ENCODE results near the gene GPR150.

The GPR150 gene

GRCh38 chr5:95609711-95610110, 10.2 kb upstream of the GPR150 start:
- 91 to 100% methylated on average over 2 to 3 of the region's 3 CpGs for WGBS, 2 experiments (ENCODE audit: insufficient coverage in 2 of 2)
- Histone ChIP-seq H3K27ac (ENCODE audit: low read depth, low read length, severe bottlenecking) (no peak overlapping the region), H3K36me3 (ENCODE audit: control insufficient read depth, insufficient read depth, low read length) (no peaks in the 10 kb centered on the region), H3K4me1 (ENCODE audit: control insufficient read depth, insufficient read depth, low read length, poor library complexity, severe bottlenecking) (no peaks in the 10 kb centered on the region), H3K4me3 (ENCODE audit: extremely low read depth, insufficient read depth, low read length, poor library complexity, severe bottlenecking) (no peak overlapping the region), H3K9me3 (ENCODE audit: control insufficient read depth, low read length) (peaks cover 7% of the 10 kb centered on the region)

DNA sequence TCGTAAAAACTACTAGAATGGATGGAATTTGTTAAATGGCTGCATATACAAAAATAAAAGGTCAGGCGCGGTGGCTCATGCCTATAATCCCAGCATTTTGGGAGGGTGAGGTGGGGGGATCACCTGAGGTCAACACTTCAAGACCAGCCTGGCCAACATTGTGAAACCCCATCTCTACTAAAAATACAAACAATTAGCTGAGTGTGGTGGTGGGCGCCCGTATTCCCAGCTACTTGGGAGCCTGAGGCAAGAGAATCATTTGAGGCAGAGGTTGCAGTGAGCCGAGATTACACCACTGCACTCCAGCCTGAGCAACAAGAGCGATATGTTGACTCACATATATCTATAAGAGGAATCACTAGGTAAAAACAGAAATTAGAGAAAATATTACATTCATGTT, 9.3 kb upstream of the GPR150 start:
- Histone ChIP-seq H3K27ac (ENCODE audit: low read depth, low read length, severe bottlenecking) (no peak overlapping the region), H3K9me3 (ENCODE audit: control insufficient read depth, low read length) (peaks cover 7% of the 10 kb centered on the region), H3K4me3 (ENCODE audit: extremely low read depth, insufficient read depth, low read length, poor library complexity, severe bottlenecking) (no peak overlapping the region), H3K4me1 (ENCODE audit: control insufficient read depth, insufficient read depth, low read length, poor library complexity, severe bottlenecking) (no peaks in the 10 kb centered on the region), H3K36me3 (ENCODE audit: control insufficient read depth, insufficient read depth, low read length) (no peaks in the 10 kb centered on the region)
- 86 to 90% methylated on average over 1 to 2 of the region's 7 CpGs for WGBS, 2 experiments (ENCODE audit: insufficient coverage in 2 of 2)

- WGBS, 2 experiments (ENCODE audit: insufficient coverage in 2 of 2), result 100% methylated on average over 1 of the region's 3 CpGs; no CpG with 5 or more reads in 1 of the 2 experiments
- H3K4me1 ChIP-seq (ENCODE audit: control insufficient read depth, insufficient read depth, low read length, poor library complexity, severe bottlenecking), result no peaks in the 10 kb centered on the region
- peaks cover 7% of the 10 kb centered on the region for H3K9me3 ChIP-seq (ENCODE audit: control insufficient read depth, low read length)
- no peak overlapping the region for H3K4me3 ChIP-seq (ENCODE audit: extremely low read depth, insufficient read depth, low read length, poor library complexity, severe bottlenecking)
- H3K36me3 ChIP-seq (ENCODE audit: control insufficient read depth, insufficient read depth, low read length), result no peaks in the 10 kb centered on the region
- no peak overlapping the region for H3K27ac ChIP-seq (ENCODE audit: low read depth, low read length, severe bottlenecking)
Observed at GRCh38 chr5:95611396-95611795, 8.5 kb upstream of the GPR150 start.

DNA sequence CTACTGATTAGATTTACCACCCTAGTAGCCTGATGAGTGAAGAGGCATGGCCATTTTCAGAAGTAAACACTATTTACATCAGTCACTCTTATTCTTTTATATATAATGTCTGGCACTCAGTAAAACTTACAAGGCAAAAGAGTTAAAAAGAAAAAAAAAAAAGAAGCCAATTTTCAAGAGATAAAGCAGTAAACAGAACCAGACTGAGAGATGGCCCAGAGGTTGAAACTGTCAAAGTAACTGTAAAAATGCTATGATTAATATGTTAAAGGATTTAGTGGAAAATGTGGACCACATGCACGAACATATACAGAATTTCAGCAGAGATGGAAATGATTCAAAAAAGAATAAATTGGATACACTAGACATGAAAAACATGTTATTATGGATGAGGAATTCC, 6.4 kb upstream of the GPR150 start:
- Histone ChIP-seq H3K9me3 (ENCODE audit: control insufficient read depth, low read length) (peaks cover 7% of the 10 kb centered on the region), H3K4me3 (ENCODE audit: extremely low read depth, insufficient read depth, low read length, poor library complexity, severe bottlenecking) (no peak overlapping the region), H3K4me1 (ENCODE audit: control insufficient read depth, insufficient read depth, low read length, poor library complexity, severe bottlenecking) (no peaks in the 10 kb centered on the region), H3K27ac (ENCODE audit: low read depth, low read length, severe bottlenecking) (no peak overlapping the region), H3K36me3 (ENCODE audit: control insufficient read depth, insufficient read depth, low read length) (no peaks in the 10 kb centered on the region)
- WGBS, 2 experiments (ENCODE audit: insufficient coverage in 2 of 2), result 100% methylated on average over 1 of the region's 1 CpG; no CpG with 5 or more reads in 1 of the 2 experiments

- WGBS, 2 experiments (ENCODE audit: insufficient coverage in 2 of 2), result 100% methylated on average over 1 of the region's 1 CpG
- no peaks in the 10 kb centered on the region for H3K36me3 ChIP-seq (ENCODE audit: control insufficient read depth, insufficient read depth, low read length)
- no peak overlapping the region for H3K4me3 ChIP-seq (ENCODE audit: extremely low read depth, insufficient read depth, low read length, poor library complexity, severe bottlenecking)
- H3K4me1 ChIP-seq (ENCODE audit: control insufficient read depth, insufficient read depth, low read length, poor library complexity, severe bottlenecking), result peaks cover 4% of the 10 kb centered on the region
- peaks cover 7% of the 10 kb centered on the region for H3K9me3 ChIP-seq (ENCODE audit: control insufficient read depth, low read length)
- no peak overlapping the region for H3K27ac ChIP-seq (ENCODE audit: low read depth, low read length, severe bottlenecking)
Observed at GRCh38 chr5:95615164-95615467, 4.8 kb upstream of the GPR150 start.

DNA sequence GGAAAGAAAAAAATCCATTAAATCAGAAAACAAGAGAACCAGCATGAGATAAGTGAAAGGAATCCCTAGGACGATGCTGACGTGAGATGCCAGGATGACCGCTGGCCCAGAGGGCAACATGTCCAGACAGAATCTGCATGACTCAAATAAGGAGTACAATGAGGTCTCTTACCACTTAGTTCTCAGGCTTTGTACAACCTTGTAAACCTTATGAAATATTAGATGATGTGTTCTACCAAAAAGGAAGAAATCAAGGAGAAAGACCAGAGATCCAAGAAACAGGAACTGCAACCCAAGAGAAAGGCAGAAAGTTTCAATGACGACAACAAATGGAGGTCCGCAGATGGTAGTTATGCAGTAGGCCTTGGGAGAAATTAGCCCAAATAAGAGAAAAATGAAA, 2.8 kb upstream of the GPR150 start:
- H3K4me3 ChIP-seq (ENCODE audit: extremely low read depth, insufficient read depth, low read length, poor library complexity, severe bottlenecking), result no peak overlapping the region
- H3K27ac ChIP-seq (ENCODE audit: low read depth, low read length, severe bottlenecking), result no peak overlapping the region
- peaks cover 7% of the 10 kb centered on the region for H3K9me3 ChIP-seq (ENCODE audit: control insufficient read depth, low read length)
- H3K4me1 ChIP-seq (ENCODE audit: control insufficient read depth, insufficient read depth, low read length, poor library complexity, severe bottlenecking), result peaks cover 12% of the 10 kb centered on the region
- H3K36me3 ChIP-seq (ENCODE audit: control insufficient read depth, insufficient read depth, low read length), result no peaks in the 10 kb centered on the region
- WGBS, 2 experiments (ENCODE audit: insufficient coverage in 2 of 2), result 78 to 91% methylated on average over 4 to 5 of the region's 5 CpGs

GRCh38 chr5:95619096-95619495, 791 bp upstream of the GPR150 start:
- H3K27ac ChIP-seq (ENCODE audit: low read depth, low read length, severe bottlenecking), result no peak overlapping the region
- no peaks in the 10 kb centered on the region for H3K36me3 ChIP-seq (ENCODE audit: control insufficient read depth, insufficient read depth, low read length)
- peaks cover 12% of the 10 kb centered on the region for H3K4me1 ChIP-seq (ENCODE audit: control insufficient read depth, insufficient read depth, low read length, poor library complexity, severe bottlenecking)
- H3K9me3 ChIP-seq (ENCODE audit: control insufficient read depth, low read length), result no peaks in the 10 kb centered on the region
- no peak overlapping the region for H3K4me3 ChIP-seq (ENCODE audit: extremely low read depth, insufficient read depth, low read length, poor library complexity, severe bottlenecking)
- WGBS, 2 experiments (ENCODE audit: insufficient coverage in 2 of 2), result 82% methylated on average over 2 of the region's 4 CpGs; no CpG with 5 or more reads in 1 of the 2 experiments

DNA sequence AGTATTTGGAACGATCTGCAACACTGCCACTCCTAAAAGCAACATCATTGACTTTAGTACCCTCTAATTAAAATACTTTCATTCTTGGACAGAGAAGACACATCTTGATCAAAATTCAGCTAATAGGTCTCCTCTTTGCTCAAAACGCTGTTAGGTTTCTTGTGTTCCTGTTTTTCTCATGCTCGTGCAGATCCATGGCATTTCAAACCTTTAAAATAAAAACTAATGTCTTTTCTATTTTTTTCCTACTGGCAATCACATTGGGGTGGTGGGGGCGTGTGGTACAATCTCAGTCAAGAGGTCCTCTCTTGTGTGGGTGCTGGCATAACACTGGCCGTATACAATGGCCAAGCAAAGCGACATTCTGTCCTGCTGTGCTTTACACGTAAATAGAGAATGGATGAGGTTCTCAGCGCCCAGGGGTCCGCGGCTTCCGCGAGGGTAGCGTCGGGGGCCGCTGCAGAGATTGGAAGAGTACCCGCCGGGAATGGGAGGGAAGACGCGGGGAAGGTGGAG, 315 bp upstream of the GPR150 start:
- Histone ChIP-seq H3K27ac (ENCODE audit: low read depth, low read length, severe bottlenecking) (no peak overlapping the region), H3K4me1 (ENCODE audit: control insufficient read depth, insufficient read depth, low read length, poor library complexity, severe bottlenecking) (peaks cover 12% of the 10 kb centered on the region), H3K36me3 (ENCODE audit: control insufficient read depth, insufficient read depth, low read length) (no peaks in the 10 kb centered on the region), H3K9me3 (ENCODE audit: control insufficient read depth, low read length) (no peaks in the 10 kb centered on the region), H3K4me3 (ENCODE audit: extremely low read depth, insufficient read depth, low read length, poor library complexity, severe bottlenecking) (peak overlapping the region; percentile 47)
- 19 to 35% methylated on average over 7 to 16 of the region's 19 CpGs for WGBS, 2 experiments (ENCODE audit: insufficient coverage in 2 of 2)

DNA sequence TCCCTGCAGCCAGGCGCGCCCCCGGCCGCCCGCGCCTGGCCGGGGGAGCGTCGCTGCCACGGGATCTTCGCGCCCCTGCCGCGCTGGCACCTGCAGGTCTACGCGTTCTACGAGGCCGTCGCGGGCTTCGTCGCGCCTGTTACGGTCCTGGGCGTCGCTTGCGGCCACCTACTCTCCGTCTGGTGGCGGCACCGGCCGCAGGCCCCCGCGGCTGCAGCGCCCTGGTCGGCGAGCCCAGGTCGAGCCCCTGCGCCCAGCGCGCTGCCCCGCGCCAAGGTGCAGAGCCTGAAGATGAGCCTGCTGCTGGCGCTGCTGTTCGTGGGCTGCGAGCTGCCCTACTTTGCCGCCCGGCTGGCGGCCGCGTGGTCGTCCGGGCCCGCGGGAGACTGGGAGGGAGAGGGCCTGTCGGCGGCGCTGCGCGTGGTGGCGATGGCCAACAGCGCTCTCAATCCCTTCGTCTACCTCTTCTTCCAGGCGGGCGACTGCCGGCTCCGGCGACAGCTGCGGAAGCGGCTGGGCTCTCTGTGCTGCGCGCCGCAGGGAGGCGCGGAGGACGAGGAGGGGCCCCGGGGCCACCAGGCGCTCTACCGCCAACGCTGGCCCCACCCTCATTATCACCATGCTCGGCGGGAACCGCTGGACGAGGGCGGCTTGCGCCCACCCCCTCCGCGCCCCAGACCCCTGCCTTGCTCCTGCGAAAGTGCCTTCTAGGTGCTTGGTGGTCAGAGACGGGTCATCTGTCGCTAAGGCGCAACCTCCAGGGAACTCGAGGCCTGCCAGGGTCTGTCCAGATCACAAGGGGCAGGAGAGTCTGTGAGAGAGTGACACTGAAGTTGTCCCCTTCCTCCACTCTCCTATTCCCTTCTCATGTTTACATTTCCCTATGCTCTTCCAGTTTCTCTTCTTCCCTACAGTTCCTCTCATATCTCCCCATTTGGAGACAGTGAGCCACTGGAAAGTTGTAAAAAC, 1.3 kb downstream of the GPR150 start:
- Histone ChIP-seq H3K36me3 (ENCODE audit: control insufficient read depth, insufficient read depth, low read length) (no peaks in the 10 kb centered on the region), H3K27ac (ENCODE audit: low read depth, low read length, severe bottlenecking) (no peak overlapping the region)
- 2 to 3% methylated on average over 56 to 63 of the region's 92 CpGs for WGBS, 2 experiments (ENCODE audit: insufficient coverage in 2 of 2)

GRCh38 chr5:95621839-95622629, 2.1 kb downstream of the GPR150 start:
- Histone ChIP-seq H3K4me1 (ENCODE audit: control insufficient read depth, insufficient read depth, low read length, poor library complexity, severe bottlenecking) (peaks cover 12% of the 10 kb centered on the region), H3K36me3 (ENCODE audit: control insufficient read depth, insufficient read depth, low read length) (no peaks in the 10 kb centered on the region), H3K27ac (ENCODE audit: low read depth, low read length, severe bottlenecking) (no peak overlapping the region), H3K9me3 (ENCODE audit: control insufficient read depth, low read length) (no peaks in the 10 kb centered on the region), H3K4me3 (ENCODE audit: extremely low read depth, insufficient read depth, low read length, poor library complexity, severe bottlenecking) (no peak overlapping the region)
- 50 to 72% methylated on average over 1 to 3 of the region's 8 CpGs for WGBS, 2 experiments (ENCODE audit: insufficient coverage in 2 of 2)

More for the DNA sequence above, 1.3 kb downstream of the GPR150 start:
- Histone ChIP-seq H3K9me3 (ENCODE audit: control insufficient read depth, low read length) (no peaks in the 10 kb centered on the region), H3K4me1 (ENCODE audit: control insufficient read depth, insufficient read depth, low read length, poor library complexity, severe bottlenecking) (peaks cover 12% of the 10 kb centered on the region), H3K4me3 (ENCODE audit: extremely low read depth, insufficient read depth, low read length, poor library complexity, severe bottlenecking) (peak overlapping the region; percentile 47)

Measured in mesodermal cell (in vitro differentiated cells).